OCI-LY7 (cell line): ENCODE data around the gene SPOCK1.

Experiments used
- CTCF ChIP-seq: fragments of 200-600 bp; sonication (generic); conservative IDR thresholded peaks from 2 replicates; pipeline ENCODE4 v1.5.1; 2014; ENCODE audit warnings: mild to moderate bottlenecking, antibody characterized with exemption, low read length, moderate library complexity, mixed read lengths
- EZH2phosphoT487 ChIP-seq: fragments of 200-600 bp; sonication (generic); IDR thresholded peaks from 2 replicates; pipeline ENCODE4 v1.6.1; 2018; ENCODE audit warnings: low read depth, borderline replicate concordance, mild to moderate bottlenecking, mixed run types, antibody characterized with exemption, low read length, moderate library complexity, mixed read lengths

- TF ChIP-seq CTCF (no peak), EZH2phosphoT487 (no peak)
These were observed 155.1 kb downstream of the SPOCK1 start for GRCh38 chr5:137344021-137344420.
